Large intestine (tissue), 3 donors: ENCODE measurements around the gene TREH. TPM values are rescaled to one million over a fixed set of nuclear protein-coding genes. Genes with fewer than 3 reads are reported as not detected.
"Not testable (repeated sequence)": the region's sequence is repeated elsewhere in the genome, so short reads cannot be mapped to it uniquely, and the experiment has no call there.

Source experiments
- DNase-seq, 2 donors: peaks; one replicate each; pipeline versions ENCODE4 v3.0.0 to v3.0.0-alpha.2; 2013
- H3K27ac ChIP-seq: one replicate; pipeline ENCODE4 v1.5.1; 2013; ENCODE audit warnings: low read length
- H3K27me3 ChIP-seq: 2 replicates; pipeline ENCODE4 v1.6.1; 2013; ENCODE audit warnings: low read length; ENCODE audit not compliant: control insufficient read depth, insufficient read depth
- H3K36me3 ChIP-seq: 2 replicates; pipeline ENCODE4 v1.6.1; 2013; ENCODE audit warnings: low read length; ENCODE audit not compliant: control insufficient read depth, insufficient read depth
- H3K4me1 ChIP-seq: one replicate; pipeline ENCODE4 v1.6.1; 2013; ENCODE audit warnings: low read length; ENCODE audit not compliant: control insufficient read depth, insufficient read depth
- H3K4me3 ChIP-seq: one replicate; pipeline ENCODE4 v1.5.1; 2013; ENCODE audit warnings: low read length
- H3K9me3 ChIP-seq: one replicate; pipeline ENCODE4 v1.6.1; 2013; ENCODE audit warnings: mild to moderate bottlenecking, low read depth, low read length, moderate library complexity; ENCODE audit not compliant: control insufficient read depth
- WGBS: methylation state at CpG from one replicate; pipeline ENCODE4 v1.1.5; 2013; ENCODE audit warnings: low lambda C conversion rate; ENCODE audit not compliant: insufficient coverage; 5-methylcytosine and 5-hydroxymethylcytosine counted together
- polyA plus RNA-seq: library from polyadenylated mRNA; unstranded; fragments of 120-200 nt; gene quantifications from one replicate; pipeline ENCODE4 v1.2.1, GENCODE V29; 2013

Gene TREH
- polyA plus RNA-seq, 1 donor: 74.4 TPM

DNA sequence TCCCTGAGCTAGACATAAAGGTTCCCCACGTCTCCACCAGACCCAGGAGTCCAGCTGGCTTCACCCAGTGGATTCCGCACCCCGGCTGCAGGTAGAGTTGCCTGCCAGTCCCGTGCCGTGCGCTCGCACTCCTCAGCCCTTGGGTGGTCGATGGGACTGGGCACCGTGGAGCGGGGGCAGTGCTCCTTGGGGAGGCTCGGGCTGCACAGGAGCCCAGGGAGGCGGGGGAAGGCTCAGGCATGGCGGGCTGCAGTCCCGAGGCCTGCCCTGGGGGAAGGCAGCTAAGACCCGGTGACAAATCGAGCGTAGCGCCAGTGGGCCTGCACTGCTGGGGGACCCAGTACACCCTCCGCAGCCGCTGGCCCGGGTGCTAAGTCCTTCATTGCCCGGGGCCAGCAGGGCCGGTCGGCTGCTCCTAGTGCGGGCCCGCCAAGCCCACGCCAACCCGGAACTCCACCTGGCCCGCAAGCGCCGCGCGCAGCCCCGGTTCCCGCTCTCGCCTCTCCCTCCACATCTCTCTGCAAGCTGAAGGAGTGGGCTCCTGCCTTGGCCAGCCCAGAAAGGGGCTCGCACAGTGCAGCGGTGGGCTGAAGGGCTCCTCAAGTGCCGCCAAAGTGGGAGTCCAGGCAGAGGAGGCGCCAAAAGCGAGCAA lies 9.5 kb upstream of the TREH start:
- H3K4me1 ChIP-seq: peaks cover 13% of the 10 kb centered on the region
- H3K36me3 ChIP-seq: no peaks in the 10 kb centered on the region
- H3K9me3 ChIP-seq: peaks cover 4% of the 10 kb centered on the region
- DNase-seq: no peak
- H3K27me3 ChIP-seq: no peaks in the 10 kb centered on the region
- no peak overlapping the region for H3K27ac ChIP-seq
- WGBS: no CpG with 5 or more reads among the region's 41 CpGs
- H3K4me3 ChIP-seq: peak overlapping the region; percentile 49

DNA sequence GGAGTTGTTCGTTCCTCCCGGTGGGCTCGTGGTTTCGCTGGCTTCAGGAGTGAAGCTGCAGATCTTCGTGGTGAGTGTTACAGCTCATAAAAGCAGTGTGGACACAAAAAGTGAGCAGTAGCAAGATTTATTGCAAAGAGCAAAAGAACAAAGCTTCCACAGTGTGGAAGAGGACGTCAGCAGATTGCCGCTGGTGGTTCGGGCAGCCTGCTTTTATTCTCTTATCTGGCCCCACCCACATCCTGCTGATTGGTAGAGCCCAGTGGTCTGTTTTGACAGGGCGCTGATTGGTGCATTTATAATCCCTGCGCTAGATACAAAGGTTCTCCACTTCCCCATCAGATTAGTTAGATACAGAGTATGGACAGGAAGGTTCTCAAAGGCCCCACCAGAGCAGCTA lies 8.9 kb upstream of the TREH start:
- not testable (repeated sequence) for H3K9me3 ChIP-seq, H3K36me3 ChIP-seq

GRCh38 chr11:118687906-118688305 lies 8.5 kb upstream of the TREH start:
- H3K27me3 ChIP-seq: no peaks in the 10 kb centered on the region
- H3K4me1 ChIP-seq: peaks cover 5% of the 10 kb centered on the region
- DNase-seq: no peak
- H3K4me3 ChIP-seq: no peak overlapping the region
- peaks cover 4% of the 10 kb centered on the region for H3K9me3 ChIP-seq
- H3K36me3 ChIP-seq: no peaks in the 10 kb centered on the region
- WGBS: no CpG with 5 or more reads among the region's 5 CpGs
- H3K27ac ChIP-seq: no peak overlapping the region

More for the DNA sequence above, 8.9 kb upstream of the TREH start:
- WGBS: no CpG with 5 or more reads among the region's 10 CpGs
- not testable (repeated sequence) for H3K4me3 ChIP-seq, H3K27me3 ChIP-seq, H3K4me1 ChIP-seq, DNase-seq, H3K27ac ChIP-seq

DNA sequence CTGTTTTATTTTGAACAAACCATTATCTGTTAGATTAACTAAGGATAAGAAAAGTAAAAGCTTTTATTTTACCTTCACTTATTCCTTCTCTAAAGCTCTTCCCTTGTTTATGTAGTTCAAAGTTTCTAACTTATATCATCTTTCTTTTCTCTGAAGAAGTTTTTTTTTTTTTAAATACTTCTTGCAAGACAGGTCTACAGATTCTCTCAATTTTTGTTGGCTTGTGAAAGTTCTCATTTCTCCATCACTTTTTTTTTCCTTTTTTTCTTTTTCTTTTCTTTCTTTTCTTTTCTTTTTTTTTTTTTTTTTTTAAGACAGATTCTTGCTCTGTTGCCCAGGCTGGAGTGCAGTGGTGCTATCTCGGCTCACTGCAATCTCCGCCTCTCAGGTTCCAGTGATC lies 4.7 kb upstream of the TREH start:
- no peak for DNase-seq
- no peaks in the 10 kb centered on the region for H3K36me3 ChIP-seq
- no peak overlapping the region for H3K4me3 ChIP-seq
- H3K27me3 ChIP-seq: no peaks in the 10 kb centered on the region
- peaks cover 4% of the 10 kb centered on the region for H3K9me3 ChIP-seq
- H3K27ac ChIP-seq: no peak overlapping the region
- H3K4me1 ChIP-seq: peaks cover 8% of the 10 kb centered on the region
- WGBS: no CpG with 5 or more reads among the region's 2 CpGs

GRCh38 chr11:118682939-118683338 lies 3.5 kb upstream of the TREH start:
- not testable (repeated sequence) for DNase-seq, H3K4me3 ChIP-seq, H3K27ac ChIP-seq, H3K9me3 ChIP-seq, H3K27me3 ChIP-seq, H3K36me3 ChIP-seq
- peaks cover 16% of the 10 kb centered on the region for H3K4me1 ChIP-seq
- 100% methylated on average over 1 of the region's 6 CpGs for WGBS

DNA sequence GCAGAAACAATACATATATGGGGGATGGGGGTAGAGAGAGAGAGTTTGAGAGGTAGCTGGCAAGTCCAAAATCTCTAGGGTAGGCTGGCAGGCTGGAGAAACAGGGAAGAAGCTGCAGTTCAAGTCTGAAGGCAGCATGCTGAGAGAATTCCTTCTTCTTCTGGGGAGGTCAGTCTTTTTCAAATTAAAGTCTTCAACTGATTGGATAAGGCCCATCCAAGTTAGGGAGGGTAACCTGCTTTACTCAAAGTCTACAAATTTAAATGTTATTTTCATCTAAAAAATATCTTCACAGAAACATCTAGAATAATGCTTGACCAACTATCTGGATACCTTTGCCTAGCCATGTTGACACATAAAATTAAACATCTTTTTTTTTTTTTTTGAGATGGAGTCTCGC lies 2.9 kb upstream of the TREH start:
- H3K36me3 ChIP-seq: no peaks in the 10 kb centered on the region
- H3K4me3 ChIP-seq: no peak overlapping the region
- no peak overlapping the region for H3K27ac ChIP-seq
- H3K9me3 ChIP-seq: no peaks in the 10 kb centered on the region
- H3K27me3 ChIP-seq: no peaks in the 10 kb centered on the region
- peaks cover 21% of the 10 kb centered on the region for H3K4me1 ChIP-seq
- WGBS: no CpG with 5 or more reads among the region's 1 CpG
- no peak for DNase-seq

- H3K36me3 ChIP-seq, H3K27me3 ChIP-seq, H3K9me3 ChIP-seq: not testable (repeated sequence)
- peak overlapping the region; percentile 89 for H3K27ac ChIP-seq
- H3K4me3 ChIP-seq: peak overlapping the region; percentile 43
- H3K4me1 ChIP-seq: peaks cover 43% of the 10 kb centered on the region
- DNase-seq: peak; percentile 69 to 80
- WGBS: no CpG with 5 or more reads among the region's 11 CpGs
Observed at GRCh38 chr11:118678908-118679307, 542 bp downstream of the TREH start.

GRCh38 chr11:118677977-118678376 lies 1.5 kb downstream of the TREH start:
- no CpG with 5 or more reads among the region's 6 CpGs for WGBS
- no peak for DNase-seq
- Histone ChIP-seq H3K36me3 (no peaks in the 10 kb centered on the region), H3K27ac (peak overlapping the region; percentile 60), H3K4me1 (peaks cover 52% of the 10 kb centered on the region), H3K4me3 (no peak overlapping the region), H3K27me3 (no peaks in the 10 kb centered on the region), H3K9me3 (peaks cover 5% of the 10 kb centered on the region)

- peak overlapping the region; percentile 81 for H3K27ac ChIP-seq
- H3K9me3 ChIP-seq: peaks cover 5% of the 10 kb centered on the region
- no peaks in the 10 kb centered on the region for H3K27me3 ChIP-seq
- peaks cover 46% of the 10 kb centered on the region for H3K4me1 ChIP-seq
- H3K36me3 ChIP-seq: no peaks in the 10 kb centered on the region
- no peak overlapping the region for H3K4me3 ChIP-seq
- peak; percentile 74 to 92 for DNase-seq
- no CpG with 5 or more reads among the region's 1 CpG for WGBS
Observed at GRCh38 chr11:118674082-118674435, 5.4 kb downstream of the TREH start.

GRCh38 chr11:118673361-118674081 lies 5.9 kb downstream of the TREH start:
- H3K36me3 ChIP-seq: no peaks in the 10 kb centered on the region
- peak overlapping the region; percentile 81 for H3K27ac ChIP-seq
- H3K4me1 ChIP-seq: peaks cover 42% of the 10 kb centered on the region
- peaks cover 5% of the 10 kb centered on the region for H3K9me3 ChIP-seq
- WGBS: no CpG with 5 or more reads among the region's 6 CpGs
- no peak for DNase-seq
- H3K27me3 ChIP-seq: no peaks in the 10 kb centered on the region
- H3K4me3 ChIP-seq: no peak overlapping the region

DNA sequence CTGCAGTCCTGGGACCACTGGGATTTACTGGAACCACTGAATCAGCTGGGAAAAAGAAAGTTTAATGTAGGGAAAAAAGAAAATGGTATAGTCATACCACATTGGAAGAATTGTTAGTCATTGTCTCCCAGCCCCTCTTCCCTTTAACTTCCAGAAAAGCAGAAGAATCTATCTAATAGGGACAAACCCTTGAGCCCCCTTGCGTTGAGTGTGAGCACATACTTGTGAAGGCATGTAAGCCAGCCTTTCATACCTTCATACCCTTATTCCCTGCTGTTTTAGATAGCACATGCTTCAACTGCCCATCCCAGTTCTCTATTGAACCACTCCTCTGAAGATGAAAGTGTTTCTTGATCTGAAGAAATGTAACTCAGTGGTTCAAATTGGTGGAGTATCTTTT lies 6.6 kb downstream of the TREH start:
- Histone ChIP-seq H3K4me1 (peaks cover 38% of the 10 kb centered on the region), H3K9me3 (peaks cover 5% of the 10 kb centered on the region), H3K27ac (peak overlapping the region; percentile 81), H3K36me3 (no peaks in the 10 kb centered on the region), H3K4me3 (no peak overlapping the region), H3K27me3 (no peaks in the 10 kb centered on the region)
- WGBS: no CpG with 5 or more reads among the region's 1 CpG
- no peak for DNase-seq
